H1 (cell line): ENCODE measurements around the gene PRSS23. TPM values are rescaled to one million over a fixed set of nuclear protein-coding genes. Genes with fewer than 3 reads are reported as not detected.

ENCODE experiments used
- CTCF ChIA-PET: fragments of 300-600 bp; sonication (Branson Sonifier 250); formaldehyde crosslinking; loops from one replicate; lab custom pipeline; 2021; ENCODE audit not compliant: partially characterized antibody; lab: Charles Lee
- POLR2A ChIA-PET: fragments of 300-600 bp; sonication (Branson Sonifier 250); formaldehyde crosslinking; loops from one replicate; lab custom pipeline; 2021; ENCODE audit warnings: inconsistent platforms; ENCODE audit not compliant: partially characterized antibody; lab: Charles Lee
- DNase-seq, 2 experiments: peaks; one replicate each; pipeline versions ENCODE4 v3.0.0 to v3.0.0-alpha.2; 2010 to 2022; ENCODE audit warnings: low spot score in 2 of 2, low read depth in 1 of 2, mixed read lengths in 1 of 2
- FAIRE-seq: peaks from 2 replicates; lab custom pipeline; 2011; peaks lifted over from hg19 to GRCh38; lab: Jason Lieb, UNC
- H2AFZ ChIP-seq: 2 replicates; pipeline ENCODE4 v1.8.1; 2012; ENCODE audit warnings: low read length, inconsistent platforms
- H2AK5ac ChIP-seq: 2 replicates; pipeline ENCODE4 v1.6.1; 2013; ENCODE audit warnings: low read depth, low read length
- H2BK120ac ChIP-seq: replicated peaks from 2 replicates; pipeline ENCODE3; 2013; ENCODE audit warnings: low read depth, low read length, inconsistent platforms
- H2BK12ac ChIP-seq: 2 replicates; pipeline ENCODE4 v1.6.1; 2013; ENCODE audit warnings: low read depth, low read length
- H2BK15ac ChIP-seq: 2 replicates; pipeline ENCODE4 v1.6.1; 2013; ENCODE audit warnings: low read length
- H2BK20ac ChIP-seq: 2 replicates; pipeline ENCODE4 v1.6.1; 2013; ENCODE audit warnings: low read length
- H2BK5ac ChIP-seq: 2 replicates; pipeline ENCODE4 v1.6.1; 2013; ENCODE audit warnings: low read depth, low read length
- H3K14ac ChIP-seq: 2 replicates; pipeline ENCODE4 v1.6.1; 2013; ENCODE audit warnings: inconsistent platforms; ENCODE audit not compliant: insufficient read length
- H3K18ac ChIP-seq: 2 replicates; pipeline ENCODE4 v1.6.1; 2013; ENCODE audit warnings: low read length; ENCODE audit errors: extremely low read depth
- H3K23ac ChIP-seq: 2 replicates; pipeline ENCODE4 v1.6.1; 2013; ENCODE audit warnings: inconsistent platforms; ENCODE audit not compliant: insufficient read length
- H3K23me2 ChIP-seq: 2 replicates; pipeline ENCODE4 v1.6.1; 2013; ENCODE audit warnings: low read depth, low read length
- H3K27ac ChIP-seq: 2 replicates; pipeline ENCODE4 v1.6.1; 2011; ENCODE audit warnings: low read depth, low read length, inconsistent platforms
- H3K27me3 ChIP-seq, 4 experiments: replicated peaks in 1 of 4; 1 replicate in 1 of 4; 2 replicates in 3 of 4; pipeline versions ENCODE4 v1.6.1 to v1.8.1; 2011 to 2013; ENCODE audit warnings: low read length in 3 of 4, mild to moderate bottlenecking in 3 of 4, inconsistent platforms in 2 of 4, mixed read lengths in 2 of 4, moderate library complexity in 1 of 4; ENCODE audit not compliant: control insufficient read depth in 3 of 4, insufficient read depth in 3 of 4; ENCODE audit errors: extremely low read depth in 1 of 4
- H3K36me3 ChIP-seq, 4 experiments: 2 replicates each; pipeline versions ENCODE4 v1.6.1 to v1.8.1; 2011 to 2013; ENCODE audit warnings: mild to moderate bottlenecking in 4 of 4, low read length in 3 of 4, moderate library complexity in 2 of 4, control low read depth in 1 of 4, inconsistent platforms in 1 of 4; ENCODE audit not compliant: insufficient read depth in 4 of 4, control insufficient read depth in 2 of 4
- H3K4ac ChIP-seq: replicated peaks from 2 replicates; pipeline ENCODE3; 2013; ENCODE audit warnings: low read length, low read depth, mixed read lengths, inconsistent platforms; ENCODE audit not compliant: insufficient read length
- H3K4me1 ChIP-seq, 4 experiments: replicated peaks in 1 of 4; 1 replicate in 1 of 4; 2 replicates in 3 of 4; pipeline versions ENCODE4 v1.6.1 to v1.8.1; 2011 to 2013; ENCODE audit warnings: low read length in 3 of 4, inconsistent platforms in 2 of 4, mixed read lengths in 1 of 4; ENCODE audit not compliant: insufficient read depth in 4 of 4, control insufficient read depth in 3 of 4
- H3K4me2 ChIP-seq, 2 experiments: 2 replicates each; pipeline versions ENCODE4 v1.6.1 to v1.8.1; 2011 to 2013; ENCODE audit warnings: low read depth in 2 of 2, low read length in 2 of 2, control low read depth in 1 of 2, inconsistent platforms in 1 of 2, mild to moderate bottlenecking in 1 of 2; ENCODE audit not compliant: insufficient read depth in 1 of 2
- H3K4me3 ChIP-seq, 4 experiments: fragments of 200-600, 300-600 bp in 1 of 4; sonication (generic), shearing (Covaris generic), sonication (Bioruptor Twin) in 1 of 4; 2 replicates each; pipeline versions ENCODE4 v1.5.1 to v1.8.1; 2011 to 2016; ENCODE audit warnings: low read length in 4 of 4, low read depth in 3 of 4, control low read depth in 2 of 4, inconsistent platforms in 2 of 4, mild to moderate bottlenecking in 2 of 4, mixed read lengths in 1 of 4, moderate library complexity in 1 of 4; ENCODE audit not compliant: insufficient read depth in 2 of 4; ENCODE audit errors: extremely low read depth in 1 of 4
- H3K56ac ChIP-seq: replicated peaks from 2 replicates; pipeline ENCODE3; 2013; ENCODE audit warnings: low read depth, mild to moderate bottlenecking, mixed read lengths, low read length, inconsistent platforms; ENCODE audit not compliant: insufficient read length
- H3K79me1 ChIP-seq: 2 replicates; pipeline ENCODE4 v1.6.1; 2013; ENCODE audit warnings: low read depth, low read length, control low read depth
- H3K79me2 ChIP-seq, 2 experiments: 2 replicates each; pipeline versions ENCODE4 v1.6.1 to v1.8.1; 2012 to 2013; ENCODE audit warnings: low read length in 2 of 2, mild to moderate bottlenecking in 2 of 2, inconsistent platforms in 1 of 2; ENCODE audit not compliant: insufficient read depth in 2 of 2, control insufficient read depth in 1 of 2
- H3K9ac ChIP-seq, 4 experiments: replicated peaks in 1 of 4; 1 replicate in 1 of 4; 2 replicates in 3 of 4; pipeline versions ENCODE4 v1.6.1 to v1.8.1; 2011 to 2013; ENCODE audit warnings: low read depth in 3 of 4, low read length in 3 of 4, control low read depth in 2 of 4, mild to moderate bottlenecking in 2 of 4, moderate library complexity in 2 of 4, inconsistent platforms in 1 of 4; ENCODE audit errors: extremely low read depth in 1 of 4
- H3K9me3 ChIP-seq, 2 experiments: 2 replicates each; pipeline versions ENCODE4 v1.6.1 to v1.8.1; 2012 to 2013; ENCODE audit warnings: mild to moderate bottlenecking in 2 of 2, moderate library complexity in 2 of 2, control low read depth in 1 of 2, inconsistent platforms in 1 of 2, low read depth in 1 of 2, low read length in 1 of 2, mixed read lengths in 1 of 2; ENCODE audit not compliant: insufficient read depth in 2 of 2
- H4K20me1 ChIP-seq, 2 experiments: replicated peaks in 1 of 2; 2 replicates each; pipeline versions ENCODE3 to v1.8.1; 2011 to 2013; ENCODE audit warnings: inconsistent platforms in 2 of 2, low read length in 2 of 2, mild to moderate bottlenecking in 1 of 2; ENCODE audit not compliant: insufficient read depth in 2 of 2, control insufficient read depth in 1 of 2
- H4K5ac ChIP-seq: 2 replicates; pipeline ENCODE4 v1.6.1; 2013; ENCODE audit warnings: low read length, low read depth, mixed read lengths, inconsistent platforms; ENCODE audit not compliant: insufficient read length
- H4K8ac ChIP-seq: 2 replicates; pipeline ENCODE4 v1.8.0; 2013; ENCODE audit warnings: mild to moderate bottlenecking, moderate library complexity, low read length, inconsistent platforms; ENCODE audit not compliant: insufficient read depth; ENCODE audit errors: extremely low read depth
- H4K91ac ChIP-seq: replicated peaks from 2 replicates; pipeline ENCODE3; 2013; ENCODE audit warnings: low read length, mixed read lengths, inconsistent platforms; ENCODE audit not compliant: insufficient read length
- BRCA1 ChIP-seq: IDR thresholded peaks from 2 replicates; pipeline ENCODE4 v1.6.1; 2012; ENCODE audit warnings: low read depth, low read length, improper control_type of control experiment
- CEBPB ChIP-seq: IDR thresholded peaks from 2 replicates; pipeline ENCODE4 v1.6.1; 2012; ENCODE audit warnings: low read depth, low read length
- GTF2F1 ChIP-seq: IDR thresholded peaks from 2 replicates; pipeline ENCODE4 v1.6.1; 2012; ENCODE audit warnings: low read depth, low read length, improper control_type of control experiment, borderline replicate concordance
- HDAC6 ChIP-seq: IDR thresholded peaks from one replicate; pipeline ENCODE4 v1.7.1; 2012; ENCODE audit warnings: low read depth, mild to moderate bottlenecking, inconsistent platforms, low read length, moderate library complexity
- KDM4A ChIP-seq: IDR thresholded peaks from one replicate; pipeline ENCODE4 v1.7.1; 2012; ENCODE audit warnings: low read depth, mild to moderate bottlenecking, moderate library complexity, low read length, inconsistent platforms; ENCODE audit not compliant: severe bottlenecking
- PHF8 ChIP-seq: fragments of 200-600 bp; sonication (generic); conservative IDR thresholded peaks from 2 replicates; pipeline ENCODE4 v1.7.1; 2012; ENCODE audit warnings: low read depth, mild to moderate bottlenecking, inconsistent platforms, low read length, moderate library complexity
- RBBP5 ChIP-seq: IDR thresholded peaks from 2 replicates; pipeline ENCODE4 v1.7.1; 2012; ENCODE audit warnings: low read depth, mild to moderate bottlenecking, inconsistent platforms, low read length, moderate library complexity, borderline replicate concordance
- RXRA ChIP-seq: IDR thresholded peaks from 2 replicates; pipeline ENCODE4 v1.6.1; 2011; ENCODE audit warnings: low read depth, mild to moderate bottlenecking, low read length, moderate library complexity; ENCODE audit not compliant: insufficient read depth
- SIN3A ChIP-seq, 2 experiments: IDR thresholded peaks in 1 of 2; conservative IDR thresholded peaks in 1 of 2; 2 replicates each; pipeline ENCODE4 v1.6.1; 2011 to 2012; ENCODE audit warnings: low read length in 2 of 2, improper control_type of control experiment in 1 of 2, low read depth in 1 of 2, mild to moderate bottlenecking in 1 of 2
- SP2 ChIP-seq: IDR thresholded peaks from 2 replicates; pipeline ENCODE4 v1.6.1; 2012; ENCODE audit warnings: mild to moderate bottlenecking, low read length, inconsistent platforms
- TAF1 ChIP-seq: IDR thresholded peaks from 2 replicates; pipeline ENCODE4 v1.6.1; 2011; ENCODE audit warnings: mild to moderate bottlenecking, low read depth, low read length
- YY1 ChIP-seq: IDR thresholded peaks from 2 replicates; pipeline ENCODE4 v1.6.1; 2011; ENCODE audit warnings: low read depth, mild to moderate bottlenecking, low read length
- ZNF274 ChIP-seq: IDR thresholded peaks from 2 replicates; pipeline ENCODE4 v1.7.0; 2012; ENCODE audit warnings: low read length, borderline replicate concordance; ENCODE audit errors: extremely low read depth
- whole genome bisulfite sequencing, 2 experiments: shearing (Covaris generic) in 1 of 2; methylation state at CpG; one replicate each; pipeline versions ENCODE4 v1.1.6 to v1.1.7; 2013 to 2015; ENCODE audit warnings: low lambda C conversion rate in 2 of 2, mixed read lengths in 2 of 2, inconsistent platforms in 1 of 2, low coverage in 1 of 2, missing lambda C conversion rate in 1 of 2; ENCODE audit not compliant: insufficient replicate concordance in 2 of 2, insufficient coverage in 1 of 2, insufficient read length in 1 of 2; ENCODE audit errors: extremely low coverage in 1 of 2, missing lambda C conversion rate in 1 of 2; 5-methylcytosine and 5-hydroxymethylcytosine counted together
- polyA plus RNA-seq, 7 experiments: library from polyadenylated mRNA; depleted of rRNA in 3 of 7; stranded (reverse) in 5 of 7; unstranded in 2 of 7; fragments of >200 nt in 5 of 7; fragments of 200-250 nt in 2 of 7; gene quantifications; 1 replicate in 5 of 7; 2 replicates in 1 of 7; 4 replicates in 1 of 7; pipeline versions ENCODE4 v1.2.1 to v1.2.3, GENCODE V29; 2011 to 2013; ENCODE audit warnings: missing spikeins in 2 of 7, mixed read lengths in 2 of 7
- total RNA-seq: library from RNA; stranded (reverse); fragmentation: NEBNext Ultra II Directional; extraction: Animal tissue kit (Norgen Biotek cat#: 25700); gene quantifications from 2 replicates; pipeline ENCODE4 v1.2.1, GENCODE V29; 2021

PRSS23 gene
- total and polyA plus RNA-seq, 2 of the 8 experiments (the other 6 are each of a cell fraction or from before 2014, with no cell fraction given): 4.4 to 5.6 TPM

- no peak overlapping the region for H3K9ac ChIP-seq
- no peak overlapping the region for H3K56ac ChIP-seq
- H2AFZ ChIP-seq: no peak overlapping the region; the same call in 1 of the 2 replicates
- no peak for TF ChIP-seq RXRA
- no peak for TF ChIP-seq CEBPB
- no peak for TF ChIP-seq PHF8
- TF ChIP-seq KDM4A: no peak
- TF ChIP-seq SP2: no peak
- no peak for TF ChIP-seq YY1
- TF ChIP-seq SIN3A (conservative IDR thresholded peaks at IDR 0.05 in 1 of 2, IDR thresholded peaks at IDR 0.05 in 1 of 2; ENCODE audit: low read depth in 1 of 2, low read length in 2 of 2): no peak
- TF ChIP-seq RBBP5: no peak
- no peak for TF ChIP-seq BRCA1
- TF ChIP-seq HDAC6: no peak
- no peak for TF ChIP-seq GTF2F1
- no peak for TF ChIP-seq TAF1
- TF ChIP-seq ZNF274: no peak
- H4K20me1 ChIP-seq: no peaks in the 10 kb centered on the region
- H3K79me1 ChIP-seq: no peaks in the 10 kb centered on the region
- H4K5ac ChIP-seq: no peak overlapping the region
- H2BK120ac ChIP-seq: no peak overlapping the region
- H3K14ac ChIP-seq: no peak overlapping the region
- no peak overlapping the region for H4K8ac ChIP-seq
- FAIRE-seq: no peak
- no peak overlapping the region for H3K23ac ChIP-seq
- no peaks in the 10 kb centered on the region for H3K4me1 ChIP-seq
- 72% methylated on average over 2 of the region's 2 CpGs; no CpG with 5 or more reads in 1 of the 2 experiments for WGBS, 2 experiments
- no peak overlapping the region for H2AK5ac ChIP-seq
- DNase-seq: no peak
- no peak overlapping the region for H2BK5ac ChIP-seq
- H3K79me2 ChIP-seq: no peaks in the 10 kb centered on the region
- no peaks in the 10 kb centered on the region for H3K9me3 ChIP-seq
- no peaks in the 10 kb centered on the region for H3K23me2 ChIP-seq
- ChIA-PET CTCF (interaction anchor here (1.0 to 2.1 kb wide), 8 partner anchors 9 to 176 kb away, joined by 3 to 9 read pairs (median 5); no protein-coding TSS in a partner anchor), POLR2A (interaction anchor here (1.1 kb wide), 1 partner anchor 15 kb away, joined by 3 read pairs; no protein-coding TSS in a partner anchor)
- no peaks in the 10 kb centered on the region for H3K36me3 ChIP-seq
- no peak overlapping the region for H4K91ac ChIP-seq
- no peak overlapping the region for H3K4me2 ChIP-seq
- no peak overlapping the region for H2BK12ac ChIP-seq
- H3K27ac ChIP-seq: no peak overlapping the region
- no peaks in the 10 kb centered on the region for H3K27me3 ChIP-seq
- H2BK15ac ChIP-seq: no peak overlapping the region
- H3K4ac ChIP-seq: no peak overlapping the region
- H3K4me3 ChIP-seq: no peak overlapping the region
- no peak overlapping the region for H2BK20ac ChIP-seq
- H3K18ac ChIP-seq: no peak overlapping the region
These were observed 16.1 kb upstream of the PRSS23 start for GRCh38 chr11:86784241-86784681.
